AG09309 (cell line): ENCODE results near the gene CPLX1.

ENCODE experiments used
- DNase-seq: peaks from one replicate; pipeline ENCODE4 v3.0.0-alpha.2; 2010; ENCODE audit warnings: low read depth
- H3K4me3 ChIP-seq: 2 replicates; pipeline ENCODE4 v1.5.1; 2011; ENCODE audit warnings: mild to moderate bottlenecking, low read depth, low read length, moderate library complexity; ENCODE audit not compliant: control insufficient read depth
- TF ChIP-seq, protein P1 (sequence below): IDR thresholded peaks from 2 replicates; pipeline ENCODE4 v1.5.1; 2011; ENCODE audit warnings: mild to moderate bottlenecking, low read depth, low read length, inconsistent platforms; ENCODE audit not compliant: insufficient read depth, control insufficient read depth; ENCODE audit errors: missing control alignments

The CPLX1 gene

DNA sequence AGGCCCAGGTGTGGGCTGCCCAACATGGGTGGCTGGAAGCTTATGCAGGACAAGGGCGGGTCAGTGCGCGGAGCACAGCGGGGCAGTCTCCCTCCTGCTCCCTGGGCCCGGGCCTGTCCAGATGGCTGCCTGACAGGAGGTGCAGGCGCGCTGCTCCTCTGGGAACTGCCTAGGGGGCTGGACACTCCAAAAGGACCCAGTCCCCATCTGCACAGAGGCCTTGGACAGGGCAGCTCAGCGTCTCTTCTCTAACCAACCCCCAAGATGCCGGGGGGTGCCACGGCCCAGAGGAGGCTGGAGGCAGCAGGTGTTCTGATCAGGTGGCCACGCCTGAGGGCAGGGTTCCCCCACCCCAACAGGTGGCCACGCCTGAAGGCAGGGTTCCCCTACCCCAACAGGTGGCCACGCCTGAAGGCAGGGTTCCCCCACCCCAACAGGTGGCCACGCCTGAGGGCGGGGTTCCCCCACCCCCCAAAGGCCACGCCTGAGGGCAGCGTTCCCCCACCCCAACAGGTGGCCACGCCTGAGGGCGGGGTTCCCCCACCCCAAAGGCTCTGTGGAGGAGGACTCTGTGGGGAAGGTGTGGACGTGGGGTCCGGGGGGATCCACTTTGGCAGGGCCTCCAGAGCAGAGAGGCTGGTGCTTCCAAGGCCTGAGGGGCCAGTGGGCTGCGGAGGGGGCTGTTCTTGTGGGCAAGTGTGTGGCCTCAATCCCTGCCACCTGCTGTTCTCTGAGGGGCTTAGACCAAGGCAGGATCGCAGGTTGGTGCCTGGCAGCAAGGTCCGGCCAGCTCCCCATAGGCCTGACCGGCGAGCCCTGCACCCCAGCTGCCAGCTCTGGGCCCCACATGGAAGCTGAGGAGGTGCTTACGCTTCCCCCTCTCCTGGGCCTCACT is 36.1 kb downstream of the CPLX1 start:
- no peak for DNase-seq
- H3K4me3 ChIP-seq, result no peak overlapping the region
- TF ChIP-seq, protein P1, sequence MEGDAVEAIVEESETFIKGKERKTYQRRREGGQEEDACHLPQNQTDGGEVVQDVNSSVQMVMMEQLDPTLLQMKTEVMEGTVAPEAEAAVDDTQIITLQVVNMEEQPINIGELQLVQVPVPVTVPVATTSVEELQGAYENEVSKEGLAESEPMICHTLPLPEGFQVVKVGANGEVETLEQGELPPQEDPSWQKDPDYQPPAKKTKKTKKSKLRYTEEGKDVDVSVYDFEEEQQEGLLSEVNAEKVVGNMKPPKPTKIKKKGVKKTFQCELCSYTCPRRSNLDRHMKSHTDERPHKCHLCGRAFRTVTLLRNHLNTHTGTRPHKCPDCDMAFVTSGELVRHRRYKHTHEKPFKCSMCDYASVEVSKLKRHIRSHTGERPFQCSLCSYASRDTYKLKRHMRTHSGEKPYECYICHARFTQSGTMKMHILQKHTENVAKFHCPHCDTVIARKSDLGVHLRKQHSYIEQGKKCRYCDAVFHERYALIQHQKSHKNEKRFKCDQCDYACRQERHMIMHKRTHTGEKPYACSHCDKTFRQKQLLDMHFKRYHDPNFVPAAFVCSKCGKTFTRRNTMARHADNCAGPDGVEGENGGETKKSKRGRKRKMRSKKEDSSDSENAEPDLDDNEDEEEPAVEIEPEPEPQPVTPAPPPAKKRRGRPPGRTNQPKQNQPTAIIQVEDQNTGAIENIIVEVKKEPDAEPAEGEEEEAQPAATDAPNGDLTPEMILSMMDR, result no peak

DNA sequence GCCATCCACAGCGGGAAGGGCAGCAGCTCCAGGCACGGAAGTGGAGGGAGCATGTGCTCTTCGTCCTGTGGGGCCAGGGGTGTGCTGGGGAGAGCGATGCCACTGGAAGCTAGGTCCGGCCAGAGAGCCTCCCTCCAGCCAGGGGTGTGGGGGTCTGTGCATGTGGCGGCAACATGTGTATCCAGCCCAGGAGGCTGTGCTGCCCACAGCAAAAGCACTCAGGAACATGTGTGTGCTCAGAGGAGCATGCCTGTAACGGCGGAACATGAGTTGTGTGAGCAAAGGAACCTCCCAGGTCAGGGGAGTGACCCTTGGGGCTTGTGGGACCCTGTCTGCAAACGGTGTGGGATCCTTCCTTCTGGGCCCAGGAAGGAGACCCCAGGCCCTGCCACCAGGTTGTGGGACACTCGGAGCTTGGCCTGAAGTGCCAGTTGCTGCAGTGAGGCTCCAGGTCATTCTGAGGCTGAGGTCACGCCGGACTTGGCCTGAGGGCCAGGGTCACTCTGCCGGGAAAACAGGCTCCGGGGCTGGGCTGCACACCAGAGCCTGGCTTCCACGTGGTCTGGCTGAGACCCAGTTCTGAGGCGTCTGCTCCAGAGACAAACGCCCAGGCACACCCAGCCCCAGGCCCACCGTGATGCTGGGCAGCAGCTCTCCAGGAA is 37.2 kb downstream of the CPLX1 start:
- H3K4me3 ChIP-seq, result no peak overlapping the region
- TF ChIP-seq, protein P1, result no peak
- DNase-seq, result no peak

DNA sequence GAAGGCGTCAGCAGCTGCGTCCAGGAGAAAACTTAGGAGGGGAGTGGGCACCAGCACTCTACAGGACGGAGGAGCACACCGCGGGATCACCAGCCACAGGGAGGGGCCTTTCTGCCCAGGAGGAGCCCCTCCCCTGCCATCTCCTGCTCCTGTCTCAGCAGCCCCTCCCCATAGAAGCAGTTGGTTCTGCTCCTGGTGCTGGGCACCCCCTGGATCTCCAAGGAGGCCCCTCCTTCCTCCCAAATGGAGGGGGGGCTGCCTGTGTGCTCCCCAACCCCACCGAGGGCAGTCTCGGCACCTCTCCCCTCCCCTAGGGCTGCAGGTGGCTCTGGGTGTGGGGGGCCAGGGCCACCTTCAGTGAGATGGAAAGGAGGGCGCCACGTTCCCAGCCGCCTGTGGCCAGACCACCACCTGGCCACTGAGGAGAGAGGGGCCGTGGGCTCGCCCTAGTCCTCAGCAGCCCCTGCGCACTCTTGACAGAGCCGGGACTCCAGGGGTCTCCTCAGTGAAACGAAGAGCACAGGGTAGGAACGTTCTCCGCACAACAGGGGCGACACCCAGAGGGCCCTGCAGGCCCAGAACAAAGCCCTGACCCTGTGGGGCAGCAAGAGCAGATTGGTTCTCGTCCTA is 37.8 kb downstream of the CPLX1 start:
- TF ChIP-seq, protein P1, result no peak
- no peak overlapping the region for H3K4me3 ChIP-seq
- DNase-seq, result no peak

DNA sequence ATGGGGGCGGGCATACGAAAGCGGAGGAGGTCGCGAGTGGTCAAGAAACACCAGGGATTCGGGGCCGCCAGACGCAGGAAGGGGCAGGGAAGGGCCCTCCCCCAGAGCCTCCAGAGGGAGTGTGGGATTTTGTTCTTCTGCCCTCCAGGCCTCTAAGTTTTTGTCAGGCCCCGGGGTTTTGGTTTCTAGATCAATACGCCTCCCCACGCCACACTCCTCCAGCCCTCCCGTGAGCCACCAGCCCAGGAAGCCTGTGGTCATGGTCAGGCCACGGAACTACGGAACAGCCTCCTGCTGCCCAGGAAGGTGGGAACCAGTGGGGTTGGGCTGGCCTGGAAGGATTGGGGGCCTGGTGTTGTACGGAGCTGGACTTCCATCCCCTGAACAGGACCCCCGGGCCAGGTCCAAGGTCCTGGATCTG is 38.4 kb downstream of the CPLX1 start:
- DNase-seq, result no peak
- TF ChIP-seq, protein P1, result no peak
- no peak overlapping the region for H3K4me3 ChIP-seq

DNA sequence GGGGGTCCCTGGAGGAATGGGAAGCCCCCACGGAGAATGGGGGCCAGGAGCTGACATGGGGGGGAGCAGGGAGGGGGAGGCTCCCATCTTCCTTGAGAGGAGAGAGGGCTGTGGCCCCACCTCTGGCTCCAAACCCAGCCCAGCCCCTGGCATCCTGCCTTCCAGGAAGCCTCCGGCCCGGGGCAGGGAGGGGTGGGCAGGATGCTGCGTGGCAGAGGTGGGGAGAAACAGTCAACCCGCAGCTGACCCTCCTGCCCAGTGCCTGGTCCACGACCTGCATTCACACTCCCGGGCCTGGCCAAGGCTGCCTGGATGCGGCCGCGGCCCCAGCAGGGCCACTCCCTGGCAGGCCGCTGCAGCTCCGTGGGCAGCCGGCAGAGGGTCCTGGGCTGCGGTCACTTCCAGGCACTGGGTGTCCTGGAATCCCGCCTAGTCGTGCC is 39.0 kb downstream of the CPLX1 start:
- TF ChIP-seq, protein P1, result no peak
- H3K4me3 ChIP-seq, result no peak overlapping the region
- DNase-seq, result no peak

GRCh38 chr4:786074-786741 is 39.7 kb downstream of the CPLX1 start:
- no peak for DNase-seq
- no peak overlapping the region for H3K4me3 ChIP-seq
- TF ChIP-seq, protein P1, result no peak
